Measurements from ENCODE around the gene POC1A. TPM values are rescaled to one million over a fixed set of nuclear protein-coding genes. Genes with fewer than 3 reads are reported as not detected.
A peak's percentile ranks its signal among the peaks of the same experiment; 100 is the strongest.

Gene POC1A
- total and polyA plus RNA-seq, 8 donors = 0.37 to 1.1 (median 0.71) TPM

DNA sequence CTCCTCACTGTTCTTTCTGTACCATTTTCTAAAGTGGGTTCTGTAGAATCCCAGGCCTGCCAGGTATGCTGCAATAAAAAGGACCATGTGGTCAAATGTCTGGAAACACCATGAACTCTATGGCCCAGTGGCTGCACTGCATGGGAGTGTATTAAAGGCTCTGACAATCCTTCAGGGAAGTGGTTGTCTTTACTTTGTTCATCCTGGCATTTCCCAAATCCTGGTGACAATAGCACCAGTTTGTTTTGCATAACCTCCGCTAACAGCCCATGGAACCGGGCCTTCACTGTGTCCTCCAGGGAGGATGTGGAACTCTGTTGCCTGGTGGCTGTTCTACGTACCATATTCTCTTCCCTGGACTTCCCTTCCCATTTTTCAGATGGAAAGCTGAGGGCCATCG lies 86.7 kb downstream of the POC1A start:
- Histone ChIP-seq H3K27me3 (no peaks in the 10 kb centered on the region), H3K9me3 (no peaks in the 10 kb centered on the region), H3K4me3 (no peak overlapping the region), H3K36me3 (no peaks in the 10 kb centered on the region), H3K4me1 (no peaks in the 10 kb centered on the region), H3K27ac (no peak overlapping the region)
- ATAC-seq (no peak), DNase-seq (no peak), FAIRE-seq (no peak)
- 91 to 98% methylated on average over 4 of the region's 4 CpGs for WGBS, 2 donors
- intact Hi-C loops (cut with DNase I) = no loop called here
- TF ChIP-seq CTCF (IDR thresholded peaks at IDR 0.05) = no peak

DNA sequence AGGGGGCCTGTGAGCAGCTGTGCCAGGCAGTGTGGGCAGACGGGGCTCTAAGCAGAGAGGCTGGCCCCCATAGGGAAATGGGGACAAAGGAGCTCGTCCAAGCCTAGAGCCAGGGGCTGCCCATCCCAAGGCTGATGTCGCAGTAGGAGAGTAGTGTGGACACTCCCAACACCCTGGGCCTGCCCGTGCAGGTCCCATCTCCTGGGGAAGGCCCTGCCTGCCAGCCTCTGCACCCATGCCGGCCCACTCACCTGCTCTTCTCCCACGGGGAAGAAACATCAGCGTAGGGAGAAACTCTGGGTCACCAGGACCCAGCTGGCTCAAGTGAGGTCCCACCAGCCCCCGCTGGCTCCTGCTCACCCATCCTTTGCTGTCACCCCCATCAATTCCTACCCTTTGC lies 87.2 kb downstream of the POC1A start:
- intact Hi-C loops (cut with DNase I) = no loop called here
- DNase-seq (no peak), FAIRE-seq (no peak), ATAC-seq (no peak)
- TF ChIP-seq CTCF (IDR thresholded peaks at IDR 0.05) = no peak
- H3K27ac ChIP-seq = no peak overlapping the region
- 91 to 92% methylated on average over 8 of the region's 8 CpGs for WGBS, 2 donors
- H3K9me3 ChIP-seq = no peaks in the 10 kb centered on the region
- no peaks in the 10 kb centered on the region for H3K27me3 ChIP-seq
- H3K36me3 ChIP-seq = no peaks in the 10 kb centered on the region
- H3K4me3 ChIP-seq = no peak overlapping the region
- no peaks in the 10 kb centered on the region for H3K4me1 ChIP-seq

DNA sequence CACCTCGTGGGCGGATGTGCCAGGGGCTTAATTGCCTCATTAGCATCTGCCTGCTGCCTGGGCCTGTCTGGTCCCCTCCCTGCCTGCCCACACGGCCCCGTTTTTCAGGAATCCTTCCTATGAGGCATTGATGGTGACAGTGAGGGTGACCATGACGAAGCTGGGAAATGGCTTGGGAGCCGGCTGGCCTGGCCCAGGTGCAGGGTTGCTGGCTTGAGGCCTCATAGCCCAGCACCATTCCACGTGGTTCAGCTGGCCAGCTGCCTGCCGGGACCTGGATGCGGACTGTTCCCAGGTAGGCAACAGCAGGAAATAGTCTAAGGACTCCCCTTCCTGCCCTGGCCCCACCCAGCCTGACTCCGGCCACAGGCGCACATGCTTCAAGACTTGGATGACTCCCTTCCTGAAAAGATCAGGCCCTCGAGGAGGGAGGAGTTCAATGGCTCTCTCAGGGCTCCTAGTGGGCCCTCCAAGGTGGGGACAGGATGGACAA lies 88.9 kb downstream of the POC1A start:
- intact Hi-C loops (cut with DNase I) = no loop called here
- no peak overlapping the region for H3K4me3 ChIP-seq
- 52 to 60% methylated on average over 12 of the region's 12 CpGs for WGBS, 2 donors
- no peak overlapping the region for H3K27ac ChIP-seq
- FAIRE-seq (no peak), ATAC-seq (peak; percentile 60 to 82 (median 73)), DNase-seq (peak in 4 of 6 donors; percentile 42 to 85 (median 78))
- TF ChIP-seq CTCF (IDR thresholded peaks at IDR 0.05) = no peak
- H3K4me1 ChIP-seq = no peaks in the 10 kb centered on the region
- H3K27me3 ChIP-seq = no peaks in the 10 kb centered on the region
- no peaks in the 10 kb centered on the region for H3K9me3 ChIP-seq
- no peaks in the 10 kb centered on the region for H3K36me3 ChIP-seq

DNA sequence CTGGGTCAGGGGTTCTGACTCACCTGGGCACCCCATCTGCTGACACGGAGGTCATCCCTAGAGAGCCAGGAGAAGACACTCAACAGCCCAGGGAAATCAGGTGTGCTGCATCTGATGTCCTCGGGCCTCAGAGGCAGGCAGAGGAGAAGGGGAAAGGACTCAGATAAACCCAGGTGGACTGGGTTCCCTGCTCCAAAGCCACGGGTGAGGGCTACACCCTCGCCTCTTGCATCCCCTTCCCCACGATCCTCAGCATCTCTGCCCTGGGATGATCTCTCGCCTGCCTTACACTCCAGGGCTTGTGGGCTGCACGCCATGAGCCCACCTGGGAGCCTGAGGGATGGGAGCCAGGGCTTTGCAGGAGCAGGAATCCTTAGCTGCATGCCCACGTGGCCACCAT lies 89.7 kb downstream of the POC1A start:
- Histone ChIP-seq H3K27me3 (no peaks in the 10 kb centered on the region), H3K9me3 (no peaks in the 10 kb centered on the region), H3K4me3 (no peak overlapping the region), H3K36me3 (no peaks in the 10 kb centered on the region), H3K27ac (no peak overlapping the region), H3K4me1 (no peaks in the 10 kb centered on the region)
- FAIRE-seq (no peak), ATAC-seq (no peak), DNase-seq (peak in 1 of 6 donors; percentile 22)
- no peak for TF ChIP-seq CTCF (IDR thresholded peaks at IDR 0.05)
- 85 to 91% methylated on average over 8 of the region's 8 CpGs for WGBS, 2 donors
- intact Hi-C loops (cut with DNase I) = no loop called here

- no peak for TF ChIP-seq CTCF (IDR thresholded peaks at IDR 0.05)
- H3K9me3 ChIP-seq = no peaks in the 10 kb centered on the region
- no peaks in the 10 kb centered on the region for H3K36me3 ChIP-seq
- no peak overlapping the region for H3K4me3 ChIP-seq
- no peaks in the 10 kb centered on the region for H3K27me3 ChIP-seq
- intact Hi-C loops (cut with DNase I) = no loop called here
- no peaks in the 10 kb centered on the region for H3K4me1 ChIP-seq
- ATAC-seq (no peak), DNase-seq (no peak), FAIRE-seq (no peak)
- WGBS, 2 donors = 74 to 79% methylated on average over 14 of the region's 14 CpGs
- H3K27ac ChIP-seq = no peak overlapping the region
Observed at GRCh38 chr3:52063026-52063723, 91.0 kb downstream of the POC1A start.

Measured in pancreas (tissue), 10 donors.